Stimulated activated CD8-positive, alpha-beta memory T cell treated with anti-CD3 and anti-CD28 coated beads, Interleukin-4, amount 100 ng/mL, for 48 hours (primary cell): Measurements from ENCODE around the gene CSDE1.
A peak's percentile ranks its signal among the peaks of the same experiment; 100 is the strongest.

Experiments
- DNase-seq: peaks from one replicate; pipeline ENCODE4 v3.0.0-alpha.2; 2020

CSDE1 gene

DNA sequence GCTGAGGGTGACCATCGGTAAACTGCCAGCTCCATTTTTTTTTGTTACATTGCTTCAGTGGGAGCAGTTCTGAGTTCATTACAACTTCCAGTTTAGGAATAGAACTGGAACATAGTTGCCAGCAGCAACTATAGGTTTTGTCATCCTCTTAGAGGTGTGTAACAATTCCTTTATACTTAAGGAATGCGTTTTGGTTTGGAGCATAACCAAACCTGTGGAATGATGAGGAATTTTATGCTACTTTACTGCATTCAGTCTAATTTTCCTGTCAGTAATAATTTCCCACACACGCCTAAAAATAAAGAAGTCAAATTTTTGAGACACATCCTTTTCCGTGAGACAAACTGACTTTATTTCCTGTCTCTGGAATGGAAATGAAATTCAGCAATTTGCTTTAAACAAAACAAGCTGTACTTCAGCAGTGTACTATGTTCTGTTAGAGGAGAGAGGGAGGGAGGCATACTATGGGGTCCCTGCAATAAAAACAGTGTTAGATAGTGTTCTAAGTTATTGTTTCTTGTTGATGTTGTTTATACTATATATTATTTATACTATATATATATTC lies 57.7 kb downstream of the CSDE1 start:
- DNase-seq: no peak

DNA sequence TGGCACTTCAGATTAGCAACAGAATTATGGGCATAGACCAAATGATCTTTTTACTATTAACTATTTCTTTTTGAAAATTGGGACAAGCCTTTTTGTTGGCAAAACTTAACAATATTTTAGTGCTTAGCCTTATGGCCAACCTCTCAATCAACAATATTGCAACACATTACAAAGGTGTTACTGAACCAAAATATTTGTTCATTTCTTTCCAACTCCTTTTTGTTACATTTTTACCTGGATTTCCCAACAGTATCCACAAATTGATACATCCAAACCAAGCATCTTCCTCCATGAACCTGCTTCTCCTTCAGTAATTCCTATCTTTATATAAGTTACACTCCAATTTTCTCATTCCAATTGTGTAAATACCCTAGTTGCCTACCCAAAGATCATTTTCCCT lies 61.0 kb downstream of the CSDE1 start:
- DNase-seq: no peak

DNA sequence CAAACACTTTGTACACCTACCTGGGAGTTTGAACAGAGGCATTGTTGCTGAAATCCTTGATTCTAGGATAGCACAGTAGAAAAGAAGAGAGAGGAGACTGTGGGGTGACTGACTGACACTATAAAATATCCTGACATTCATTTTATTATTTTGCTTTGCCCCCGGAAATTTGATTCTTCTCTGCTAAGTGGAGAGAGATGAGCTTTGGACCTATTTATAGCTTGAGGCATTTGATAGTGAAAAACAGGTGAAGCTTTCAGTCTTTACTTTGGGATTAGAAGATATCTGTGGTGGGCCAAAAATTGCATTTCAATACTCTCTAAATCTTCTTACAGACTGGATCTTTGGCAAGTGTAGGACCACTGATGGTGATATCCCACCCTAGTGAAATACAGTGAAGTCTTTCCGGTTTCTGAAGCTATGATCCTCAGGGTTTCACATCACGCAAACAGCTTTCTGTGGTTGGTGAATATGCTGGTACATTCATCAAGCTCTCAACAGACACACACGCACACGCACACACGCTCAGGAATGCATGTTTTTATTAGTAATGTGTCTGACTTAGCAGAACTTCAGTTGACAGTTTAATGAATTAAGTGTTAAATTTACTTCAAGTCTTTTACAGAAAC lies 62.2 kb downstream of the CSDE1 start, which contains the start of gene AMPD1:
Gene AMPD1, minus strand, starts transcription at position 117 of the 629 bp plus-strand sequence. Its CDS starts 75 bp downstream, at position 42.
- DNase-seq: no peak

DNA sequence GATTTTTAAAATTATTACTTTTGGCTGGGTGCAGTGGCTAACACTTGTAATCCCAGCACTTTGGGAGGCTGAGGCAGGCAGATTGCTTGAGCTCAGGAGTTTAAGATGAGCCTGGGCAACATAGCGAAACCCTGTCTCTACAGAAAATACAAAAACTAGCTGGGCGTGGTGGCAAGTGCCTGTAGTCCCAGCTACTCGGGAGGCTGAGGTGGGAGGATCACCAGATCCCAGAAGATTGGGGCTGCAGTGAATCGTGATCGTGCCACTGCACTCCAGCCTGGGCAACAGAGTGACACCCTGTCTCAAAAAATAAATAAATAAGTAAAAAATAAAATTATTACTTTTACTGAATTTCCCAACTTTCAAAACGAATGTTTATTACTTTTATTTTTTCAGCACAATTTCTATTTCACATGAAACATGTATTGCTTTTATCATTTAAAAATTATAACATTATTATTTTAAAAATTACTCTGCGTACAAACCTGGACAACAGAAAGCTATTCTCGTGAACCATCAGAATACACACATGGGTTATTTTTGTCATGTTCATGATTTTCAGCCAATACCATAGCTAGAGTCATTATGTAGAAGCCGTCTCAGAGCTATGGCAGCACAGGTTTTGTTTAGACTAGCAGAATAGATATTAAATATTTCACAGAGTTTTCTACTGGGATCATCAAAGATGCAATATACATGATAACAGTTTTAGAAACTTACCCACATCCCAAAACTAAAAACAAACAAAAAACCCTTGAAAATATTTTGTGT lies 63.1 kb downstream of the CSDE1 start:
- no peak for DNase-seq

DNA sequence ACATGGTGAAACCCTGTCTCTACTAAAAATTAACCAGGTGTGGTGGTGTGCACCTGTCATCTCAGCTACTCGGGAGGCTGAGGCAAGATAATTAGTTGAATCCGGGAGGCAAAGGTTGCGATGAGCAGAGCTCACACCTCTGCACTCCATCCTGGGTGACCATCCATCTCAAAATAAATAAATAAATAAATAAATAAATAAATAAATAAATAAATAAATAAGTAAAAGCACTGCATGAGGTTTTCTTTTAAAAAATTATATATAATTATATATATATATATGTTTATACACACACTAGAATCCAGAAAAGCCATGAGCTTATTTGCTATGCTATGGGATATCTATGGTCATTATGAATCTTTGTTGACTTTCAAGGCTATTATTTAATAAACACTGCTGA lies 64.8 kb downstream of the CSDE1 start:
- no peak for DNase-seq

DNA sequence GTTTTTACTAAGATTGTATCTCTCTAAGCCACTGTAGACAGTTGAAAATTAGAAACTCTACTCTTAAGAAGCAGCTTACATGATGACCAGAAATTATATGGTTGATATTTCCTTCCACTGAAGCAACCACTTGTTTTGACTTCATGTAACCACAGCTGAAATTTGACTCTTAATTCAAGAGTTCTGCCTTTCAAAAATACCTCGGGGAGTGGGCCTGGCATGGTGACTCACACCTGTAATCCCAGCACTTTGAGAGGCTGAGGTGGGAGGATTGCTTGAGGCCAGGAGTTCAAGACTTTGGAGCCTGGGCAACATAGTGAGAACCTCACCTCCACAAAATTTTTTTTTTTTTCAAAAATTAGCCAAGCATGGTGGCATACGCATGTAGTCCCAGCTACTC lies 66.7 kb downstream of the CSDE1 start:
- no peak for DNase-seq

DNA sequence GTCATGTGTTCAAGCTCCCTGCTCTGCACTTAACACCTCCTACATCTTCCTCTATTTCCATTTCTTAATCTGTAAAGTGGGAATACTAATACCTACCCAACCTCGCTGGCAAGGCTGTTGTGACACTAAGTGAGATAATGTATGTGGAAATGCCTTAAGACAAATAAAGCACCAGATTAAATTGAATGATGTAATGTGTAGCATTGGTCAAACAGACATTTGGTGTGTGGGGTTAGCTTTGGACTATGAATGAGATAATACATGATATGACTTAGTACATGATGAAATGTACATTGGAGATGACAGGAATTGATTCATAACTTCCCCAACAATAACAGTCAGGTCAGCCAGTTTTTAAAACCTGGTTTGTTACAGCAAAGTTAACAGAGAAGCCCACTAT lies 67.6 kb downstream of the CSDE1 start:
- no peak for DNase-seq

DNA sequence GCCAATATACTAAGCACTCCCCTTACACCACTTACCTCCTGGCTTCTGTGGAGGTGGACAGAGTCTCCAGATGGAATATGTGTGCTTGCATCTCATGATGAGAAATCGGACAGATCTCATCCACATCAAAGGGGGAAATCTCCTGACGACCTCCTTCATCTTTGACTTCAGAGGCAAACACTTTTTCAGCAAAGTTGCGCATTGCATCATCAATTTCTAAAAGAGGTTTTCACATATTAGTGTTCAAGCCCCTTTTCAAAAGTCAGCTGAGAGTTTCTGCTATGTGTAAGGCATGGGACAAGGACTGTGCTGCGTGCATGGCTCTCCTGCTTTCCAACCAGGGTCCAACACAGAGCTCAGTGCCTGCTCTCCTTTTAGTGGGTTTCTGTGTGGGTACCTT lies 69.3 kb downstream of the CSDE1 start:
- DNase-seq: no peak

DNA sequence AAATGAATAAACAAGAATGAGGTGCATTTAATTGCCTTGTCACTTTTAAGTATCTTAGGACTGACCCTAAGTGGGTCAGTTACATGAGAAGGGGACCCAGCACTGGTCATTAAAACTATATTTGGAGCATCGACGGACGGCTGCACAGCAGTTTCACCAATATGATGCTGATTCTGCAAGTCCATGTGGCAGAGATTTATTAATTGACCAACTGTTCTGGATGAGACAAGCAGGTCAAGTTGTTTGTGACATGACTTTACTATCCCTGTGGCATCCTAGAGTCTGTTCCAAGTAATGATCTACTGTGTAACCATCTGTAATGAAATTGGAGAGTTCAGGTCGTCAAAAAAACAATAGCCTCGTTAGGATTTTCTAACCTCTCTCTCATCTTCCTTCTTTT lies 71.9 kb downstream of the CSDE1 start:
- DNase-seq: no peak

DNA sequence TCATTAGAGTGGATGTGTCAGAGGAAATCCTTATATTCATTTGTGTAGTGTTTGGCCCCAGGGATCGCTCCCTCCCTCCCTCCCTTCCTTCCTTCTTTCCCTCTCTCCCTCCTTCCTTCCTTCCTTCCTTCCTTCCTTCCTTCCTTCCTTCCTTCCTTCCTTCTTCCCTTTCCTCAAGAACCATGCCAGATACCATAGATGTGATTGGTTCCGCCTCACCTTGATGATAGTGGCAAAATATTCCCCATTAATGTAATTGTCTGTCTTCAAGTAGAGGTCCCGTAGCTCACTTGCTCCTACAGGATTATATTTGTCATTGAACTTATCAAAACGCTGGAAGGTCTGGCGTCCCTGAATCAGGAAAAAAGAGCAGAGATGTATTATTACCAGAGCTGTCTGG lies 80.1 kb downstream of the CSDE1 start:
- no peak for DNase-seq

DNA sequence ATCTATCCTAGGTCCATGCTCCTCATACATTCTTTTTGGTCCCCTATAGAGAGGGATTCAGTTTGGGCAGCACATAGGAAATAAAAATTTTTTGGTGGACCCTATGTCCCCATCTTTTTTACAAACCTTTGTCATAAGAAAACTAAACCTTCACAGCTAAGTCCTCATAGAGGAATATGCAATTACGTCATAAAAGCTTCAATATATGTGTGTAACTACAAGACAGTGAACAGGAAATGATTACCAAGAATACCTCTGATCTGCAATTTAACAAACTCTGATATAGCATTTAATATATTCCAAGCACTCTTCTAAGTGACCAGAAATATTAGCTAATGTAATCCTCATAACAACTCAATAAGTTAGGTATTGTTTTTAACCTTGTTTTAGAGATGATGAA lies 81.7 kb downstream of the CSDE1 start:
- no peak for DNase-seq

DNA sequence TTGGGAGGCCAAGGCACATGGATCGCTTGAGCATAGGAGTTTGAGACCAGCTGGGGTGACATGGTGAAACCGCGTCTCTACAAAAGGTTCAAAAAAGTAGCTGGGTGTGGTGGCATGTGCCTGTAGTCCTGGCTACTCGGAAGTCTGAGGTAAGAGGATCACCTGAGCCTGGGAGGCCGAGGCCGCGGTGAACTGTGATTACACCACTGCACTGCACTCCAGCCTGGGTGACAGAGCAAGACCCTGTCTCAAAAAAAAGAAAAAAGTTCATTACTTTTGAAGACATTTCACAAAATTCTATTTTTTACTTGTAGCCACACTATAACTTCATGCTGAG lies 85.9 kb downstream of the CSDE1 start:
- DNase-seq: no peak

DNA sequence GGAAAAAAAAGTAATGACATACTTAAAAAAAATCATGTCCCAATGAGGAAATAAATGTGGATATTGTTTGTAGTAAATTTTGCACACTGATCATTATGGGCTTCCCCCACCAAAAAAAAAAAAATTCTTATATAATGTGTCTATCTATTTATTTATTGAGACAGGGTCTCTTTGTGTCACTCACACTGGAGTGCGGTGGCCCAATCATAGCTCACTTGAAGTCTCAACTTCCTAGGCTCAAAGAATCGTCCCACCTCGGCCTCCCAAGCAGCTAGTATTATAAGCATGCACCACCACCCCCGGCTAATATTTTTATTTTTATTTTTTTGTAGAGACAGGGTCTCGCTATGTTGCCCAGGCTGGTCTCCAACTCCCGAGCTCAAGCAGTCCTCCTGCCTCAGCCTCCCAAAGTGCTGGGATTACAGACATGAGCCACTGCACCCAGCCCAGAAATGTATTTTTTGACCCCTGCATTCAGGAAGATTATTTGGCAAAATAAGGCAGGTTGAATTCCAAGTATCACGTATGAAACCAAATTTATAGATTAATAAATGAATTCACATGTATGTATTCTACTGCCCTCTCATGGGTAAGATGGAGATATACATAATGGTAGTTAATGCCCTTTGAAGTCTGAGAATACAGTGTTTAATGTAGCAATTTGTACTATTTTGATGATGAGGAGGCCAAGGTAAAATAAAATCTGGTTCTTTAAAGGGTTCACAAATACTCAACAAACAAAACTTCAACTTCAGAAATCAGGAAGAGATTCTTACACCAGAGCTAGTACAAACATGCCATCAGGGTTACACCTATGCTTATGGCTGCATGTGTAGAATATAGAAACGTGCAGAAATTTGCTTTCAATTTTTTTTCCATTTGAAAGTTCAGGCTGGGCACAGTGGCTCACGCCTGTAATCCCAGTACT lies 86.5 kb downstream of the CSDE1 start:
- DNase-seq: no peak

DNA sequence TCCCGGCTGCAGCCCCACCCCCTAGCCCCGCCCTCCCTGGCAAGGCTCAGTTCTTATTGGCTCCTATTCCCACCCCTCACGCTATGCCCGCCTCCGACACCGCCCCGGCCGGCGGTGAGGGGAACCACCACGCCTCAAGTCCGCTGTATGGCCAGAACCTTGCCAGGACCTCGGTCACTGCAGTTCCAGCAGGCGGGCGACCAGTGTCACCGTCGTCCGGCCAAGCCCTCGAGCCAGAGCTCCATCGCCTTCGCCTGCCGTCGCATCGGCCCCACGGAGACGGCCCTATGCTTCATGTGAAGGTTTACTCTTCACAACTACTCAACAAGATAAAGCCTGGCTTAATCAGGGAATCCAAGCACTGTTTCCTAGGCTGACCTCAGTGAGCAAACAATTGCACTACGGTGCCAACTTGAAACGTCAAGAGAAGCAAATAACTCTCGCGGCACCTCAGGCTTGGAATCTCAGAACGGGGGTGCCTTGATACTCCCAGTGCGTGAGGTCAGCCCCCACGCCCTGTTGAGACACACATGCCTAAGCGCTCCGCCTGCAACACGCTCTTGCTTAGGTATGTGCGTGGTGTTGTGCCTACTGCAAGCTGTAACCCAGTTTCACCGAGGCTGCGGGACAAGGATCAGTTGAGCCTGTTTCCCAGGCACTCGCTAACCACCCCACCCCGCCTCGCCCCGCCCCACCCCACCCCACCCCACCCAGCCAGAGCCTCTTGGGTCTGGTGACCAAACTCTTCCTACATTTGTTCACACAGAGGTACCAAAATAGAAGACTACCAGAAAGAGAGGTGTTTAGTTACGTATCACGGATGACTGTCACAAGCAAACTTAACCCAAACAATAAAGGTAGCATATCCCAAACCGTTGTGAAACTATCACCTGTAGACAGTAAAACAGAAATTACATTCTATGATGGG lies 87.4 kb downstream of the CSDE1 start:
- DNase-seq: peak; percentile 90

DNA sequence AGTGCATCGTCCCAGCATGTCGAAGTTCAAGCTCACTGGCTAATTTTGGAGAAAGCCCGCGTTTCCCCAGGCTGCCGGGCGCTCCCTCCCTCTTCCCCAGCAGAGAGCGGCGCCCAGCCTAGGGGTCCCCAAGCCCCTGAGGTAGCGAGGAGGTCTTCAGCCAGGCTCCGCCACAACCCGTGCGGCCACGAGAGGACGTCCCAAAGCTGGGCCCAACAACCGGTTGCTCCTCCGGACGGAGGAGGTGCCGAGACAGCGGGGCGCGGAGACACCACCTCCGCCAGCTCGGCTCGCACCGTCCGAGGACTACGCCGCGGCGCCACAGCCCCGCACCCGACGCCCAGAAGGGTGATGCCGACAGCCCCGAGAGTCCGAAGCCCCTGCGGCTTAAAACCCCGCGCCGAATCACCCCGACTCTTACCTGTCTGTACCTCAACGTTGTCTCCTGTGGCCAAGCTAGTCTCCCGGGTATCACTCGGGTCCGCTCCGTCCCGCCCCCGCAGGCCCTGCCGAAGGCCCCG lies 88.2 kb downstream of the CSDE1 start, which contains the start of gene DENND2C:
Gene DENND2C, minus strand, starts transcription at position 488 of the 521 bp plus-strand sequence. CDS start 44,065 bp downstream, outside the sequence.
- DNase-seq: no peak

DNA sequence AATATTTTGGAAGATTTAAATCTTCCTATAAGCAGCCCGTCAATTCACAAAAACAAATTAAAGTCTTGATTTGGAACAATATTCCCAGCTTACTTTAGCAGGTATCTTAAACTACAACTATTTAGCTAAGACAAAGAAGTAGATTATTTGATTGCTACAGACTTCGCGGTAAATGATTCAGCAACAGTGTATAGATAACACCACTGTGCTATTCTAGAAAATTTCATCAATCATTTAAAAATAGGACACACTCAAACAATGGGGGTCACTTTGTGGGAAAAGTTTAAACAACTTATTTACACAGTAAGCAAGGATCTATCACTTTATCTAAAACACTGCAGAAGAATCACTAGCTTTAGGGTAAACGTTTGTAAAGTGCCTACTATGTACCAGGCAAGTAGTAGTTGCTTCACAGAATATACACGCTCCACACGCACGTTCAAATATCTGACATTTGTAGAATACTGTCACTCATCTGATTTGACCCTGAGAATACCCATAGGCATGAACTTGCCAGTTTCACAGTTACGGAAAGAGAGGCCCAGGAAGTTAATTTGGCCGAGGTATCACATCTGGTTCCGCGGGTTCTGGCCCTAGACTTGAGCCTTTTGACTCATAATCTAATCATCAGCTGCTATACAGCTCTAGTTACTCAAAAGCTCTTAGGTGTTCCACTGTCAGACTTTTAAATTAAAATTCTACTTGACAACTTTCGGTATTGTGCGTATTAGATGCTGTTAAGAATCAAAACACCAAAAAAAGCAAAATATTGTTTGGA lies 88.8 kb downstream of the CSDE1 start:
- DNase-seq: no peak

DNA sequence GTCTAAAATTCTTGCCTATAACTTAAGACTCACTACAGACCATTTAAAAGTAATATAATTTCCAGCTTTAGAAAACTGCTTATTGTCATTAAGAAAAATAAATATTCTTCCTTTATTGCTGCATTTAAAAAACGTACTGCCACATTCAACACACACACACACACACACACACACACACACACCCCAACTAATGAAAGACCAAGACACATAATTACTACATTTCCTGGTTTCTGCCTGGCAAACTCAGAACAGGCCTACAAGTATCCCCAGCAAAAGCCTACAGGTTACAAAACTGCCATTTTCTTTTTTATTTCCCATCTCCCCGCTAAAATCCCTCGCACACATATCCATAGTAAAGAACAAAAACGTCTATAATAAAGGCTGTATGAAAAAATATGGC lies 89.4 kb downstream of the CSDE1 start:
- DNase-seq: no peak

DNA sequence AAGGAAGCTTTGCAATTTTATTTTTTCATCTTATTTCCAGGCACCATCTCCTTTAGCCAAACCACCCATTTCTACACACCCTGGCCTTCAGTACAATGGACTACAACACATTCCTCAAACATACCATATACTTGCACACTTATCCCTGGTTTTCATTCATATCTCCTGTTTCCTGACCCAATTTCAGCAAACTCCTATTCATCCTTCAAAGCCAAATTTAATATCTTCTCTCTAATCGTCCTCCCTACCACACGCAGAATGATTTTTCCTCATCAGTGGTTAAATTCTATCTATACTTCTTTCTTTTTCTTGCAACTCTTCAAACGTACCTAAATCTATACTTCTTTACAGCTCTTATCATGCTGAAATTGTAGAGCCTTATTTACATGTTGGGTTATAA lies 90.8 kb downstream of the CSDE1 start:
- no peak for DNase-seq
